ENCODE measurements around the gene MRGPRX2. TPM values are rescaled to one million over a fixed set of nuclear protein-coding genes. Genes with fewer than 3 reads are reported as not detected.

MRGPRX2 gene
- total RNA-seq, 1 donor = not detected

DNA sequence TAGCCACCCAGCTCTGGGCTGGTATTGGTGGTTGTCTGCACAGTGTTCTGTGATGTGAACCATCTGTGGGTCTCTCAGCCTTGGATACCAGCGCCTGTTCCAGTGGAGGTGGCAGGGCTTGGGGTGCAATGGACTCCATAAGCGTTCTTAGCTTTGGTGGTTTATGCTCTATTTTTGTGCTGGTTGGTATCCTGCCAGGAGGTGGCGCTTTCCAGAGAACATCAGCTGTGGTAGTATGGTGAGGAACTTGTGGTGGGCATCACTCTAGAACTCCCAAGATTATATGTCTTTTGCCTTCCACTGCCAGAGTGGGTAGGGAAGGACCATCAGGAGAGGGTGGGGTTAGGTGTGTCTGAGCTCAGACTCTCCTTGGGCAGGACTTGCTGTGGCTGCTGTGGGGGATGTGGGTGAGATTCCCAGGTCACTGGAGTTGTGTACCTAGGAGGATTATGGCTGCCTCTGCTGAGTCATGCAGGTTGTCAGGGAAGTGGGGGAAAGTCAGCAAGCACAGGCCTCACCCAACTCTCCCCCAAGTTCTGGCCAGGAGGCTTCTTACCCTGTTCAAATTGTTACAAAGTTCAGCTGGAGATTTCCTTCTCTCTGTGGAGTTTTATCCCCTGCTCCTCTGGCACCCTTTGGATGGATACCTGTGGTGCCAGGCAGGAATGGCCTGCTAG lies 47.2 kb downstream of the MRGPRX2 start:
- peak in 1 of 3 donors; percentile 12 for DNase-seq (ENCODE audit: low read depth in 2 of 3, low spot score in 2 of 3)

DNA sequence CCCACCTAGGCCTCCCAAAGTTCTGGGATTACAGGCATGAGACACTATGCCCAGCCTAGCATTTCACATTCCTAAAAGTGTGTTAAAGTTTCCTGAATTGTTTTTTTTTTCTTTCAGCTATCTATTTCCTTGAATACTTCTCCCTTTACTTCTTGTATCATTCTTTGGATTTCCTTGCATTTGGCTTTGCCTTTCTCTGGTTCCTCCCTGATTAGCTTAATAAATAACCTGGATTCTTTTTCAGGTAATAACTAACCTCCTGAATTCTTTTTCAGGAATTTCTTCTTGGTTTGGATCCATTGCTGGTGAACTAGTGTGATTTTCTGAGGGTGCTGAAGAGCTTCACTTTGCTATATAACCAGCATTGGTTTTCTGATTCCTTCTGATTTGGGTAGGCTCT lies 47.9 kb downstream of the MRGPRX2 start:
- no peak for DNase-seq (ENCODE audit: low read depth in 2 of 3, low spot score in 2 of 3)

Other genes starting within 250 kb of the MRGPRX2 start
- 0.27 TPM for gene MRGPRX1, start 121.3 kb downstream of the MRGPRX2 start, total RNA-seq
- 12.9 TPM for gene ZDHHC13, start 56.5 kb upstream of the MRGPRX2 start, total RNA-seq
- gene CSRP3, start 141.3 kb upstream of the MRGPRX2 start, total RNA-seq = not detected
- 0.54 TPM for gene E2F8, start 180.2 kb upstream of the MRGPRX2 start, total RNA-seq